HG03571 (cell line): ENCODE measurements around the gene RAD51C.
"Not testable (repeated sequence)": the region's sequence is repeated elsewhere in the genome, so short reads cannot be mapped to it uniquely, and the experiment has no call there.

Experiments used
- ATAC-seq: cut with Tn5 transposase; IDR thresholded peaks from one replicate; pipeline ENCODE4 v1.9.1; 2021; ENCODE audit not compliant: unreplicated experiment

RAD51C gene

DNA sequence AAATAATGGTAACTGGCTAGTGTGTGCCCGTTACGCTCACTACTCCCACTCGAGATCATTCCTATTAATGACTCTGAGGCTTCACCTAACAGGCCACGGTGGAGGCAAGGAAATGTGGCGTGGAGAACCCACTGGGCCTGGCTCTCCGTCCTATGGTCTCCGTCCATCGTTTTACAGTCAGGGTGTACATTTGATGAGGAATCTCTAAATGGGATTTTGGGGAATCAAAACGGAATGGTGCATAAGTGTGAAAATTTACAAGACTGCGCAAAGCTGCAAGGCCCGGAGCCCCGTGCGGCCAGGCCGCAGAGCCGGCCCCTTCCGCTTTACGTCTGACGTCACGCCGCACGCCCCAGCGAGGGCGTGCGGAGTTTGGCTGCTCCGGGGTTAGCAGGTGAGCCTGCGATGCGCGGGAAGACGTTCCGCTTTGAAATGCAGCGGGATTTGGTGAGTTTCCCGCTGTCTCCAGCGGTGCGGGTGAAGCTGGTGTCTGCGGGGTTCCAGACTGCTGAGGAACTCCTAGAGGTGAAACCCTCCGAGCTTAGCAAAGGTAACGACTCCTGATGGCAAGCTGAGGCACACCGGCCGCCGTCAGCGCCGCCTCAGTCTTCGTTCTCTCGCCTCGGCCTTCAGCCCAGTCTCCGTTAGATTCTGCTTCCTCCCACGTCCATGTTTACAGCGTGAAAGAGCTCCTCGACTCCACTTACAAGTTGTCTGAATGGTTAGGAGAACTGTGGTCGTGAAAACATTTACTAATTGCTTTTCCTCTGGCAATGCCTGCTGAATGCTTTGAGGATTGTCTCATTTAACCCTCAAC, at the start of gene RAD51C:
RAD51C (plus strand) TSS at position 364 of the 817 bp plus-strand sequence; CDS start at position 406, 42 bp downstream.
- ATAC-seq = peak; percentile 97

DNA sequence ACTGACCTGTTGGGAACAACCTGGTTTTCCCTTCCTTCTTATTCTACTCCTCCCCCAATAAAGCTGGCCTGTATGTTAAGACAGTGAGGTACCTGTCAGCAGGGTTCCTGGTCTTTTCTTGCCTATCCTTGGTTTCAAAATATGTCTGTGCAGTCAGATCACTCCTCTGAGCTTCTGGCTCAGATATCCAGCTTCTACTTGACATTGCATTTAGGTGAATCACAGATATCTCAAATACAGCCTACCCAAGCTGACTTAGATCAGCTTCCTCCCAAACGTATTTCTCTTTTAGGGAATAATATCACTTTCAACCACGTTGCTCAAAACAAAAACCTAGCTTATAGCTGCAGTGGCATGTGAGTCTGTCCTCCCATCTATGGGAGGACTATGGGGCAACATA, 49.3 kb upstream of the RAD51C start:
- ATAC-seq = no peak

DNA sequence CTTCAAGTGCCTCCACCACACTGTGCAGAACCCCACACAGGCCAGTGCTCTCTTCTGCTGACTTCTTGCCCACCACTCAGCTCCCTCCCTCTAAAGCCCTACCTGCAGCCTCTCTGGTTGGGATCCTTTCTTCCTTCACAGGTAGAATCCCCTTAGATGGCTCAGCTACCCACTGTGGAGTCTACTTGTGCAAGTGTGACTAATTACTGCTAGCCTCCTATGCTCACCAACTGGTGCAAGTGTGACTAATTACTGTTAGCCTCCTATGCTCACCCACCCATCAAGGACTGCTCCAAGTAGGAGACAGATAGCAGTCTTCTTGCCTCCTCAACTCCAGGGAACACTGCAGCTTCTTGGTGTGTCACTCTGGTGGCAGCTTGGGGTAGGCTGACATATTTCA, 44.2 kb upstream of the RAD51C start:
- ATAC-seq = no peak

DNA sequence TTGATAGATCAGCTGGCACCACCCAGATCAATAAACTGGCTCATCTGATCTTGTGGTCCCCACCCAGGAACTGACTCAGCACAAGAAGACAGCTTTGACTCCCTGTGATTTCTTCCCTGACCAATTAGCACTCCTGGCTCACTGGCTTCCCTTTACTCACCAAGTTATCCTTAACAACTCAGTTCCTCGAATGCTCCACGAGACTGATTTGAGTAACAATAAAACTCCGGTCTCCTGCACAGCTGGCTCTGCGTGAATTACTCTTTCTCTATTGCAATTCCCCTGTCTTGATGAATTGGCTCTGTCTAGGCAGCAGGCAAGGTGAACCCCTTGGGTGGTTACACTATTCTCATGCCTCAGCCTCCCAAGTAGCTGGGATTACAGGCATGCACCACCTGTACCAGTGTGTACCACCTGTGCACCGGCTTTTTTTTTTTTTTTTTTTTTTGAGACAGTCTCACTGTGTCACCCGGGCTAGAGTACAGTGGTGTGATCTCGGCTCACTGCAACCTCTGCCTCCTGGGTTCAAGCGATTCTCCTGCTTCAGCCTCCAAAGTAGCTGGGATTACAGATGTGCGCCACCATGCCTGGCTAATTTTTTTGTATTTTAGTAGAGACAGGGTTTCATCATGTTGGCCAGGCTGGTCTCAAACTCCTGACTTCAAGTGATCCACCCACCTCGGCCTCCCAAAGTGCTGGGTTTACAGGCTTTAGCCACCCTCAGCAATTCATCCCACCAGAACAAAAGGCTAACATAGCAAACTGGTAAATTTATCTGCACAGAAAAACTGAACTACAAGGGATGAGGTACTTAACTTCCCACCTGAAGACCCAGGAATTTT, 34.2 kb upstream of the RAD51C start:
- not testable (repeated sequence) for ATAC-seq

GRCh38 chr17:58658804-58659713, 33.3 kb upstream of the RAD51C start:
- peak; percentile 70 for ATAC-seq

- ATAC-seq = not testable (repeated sequence)
These were observed 32.7 kb upstream of the RAD51C start for GRCh38 chr17:58659714-58660084.

- no peak for ATAC-seq
These were observed 31.8 kb upstream of the RAD51C start for GRCh38 chr17:58660621-58661020.

GRCh38 chr17:58661499-58661898, 30.9 kb upstream of the RAD51C start:
- no peak for ATAC-seq

GRCh38 chr17:58664302-58664701, 28.1 kb upstream of the RAD51C start:
- no peak for ATAC-seq

DNA sequence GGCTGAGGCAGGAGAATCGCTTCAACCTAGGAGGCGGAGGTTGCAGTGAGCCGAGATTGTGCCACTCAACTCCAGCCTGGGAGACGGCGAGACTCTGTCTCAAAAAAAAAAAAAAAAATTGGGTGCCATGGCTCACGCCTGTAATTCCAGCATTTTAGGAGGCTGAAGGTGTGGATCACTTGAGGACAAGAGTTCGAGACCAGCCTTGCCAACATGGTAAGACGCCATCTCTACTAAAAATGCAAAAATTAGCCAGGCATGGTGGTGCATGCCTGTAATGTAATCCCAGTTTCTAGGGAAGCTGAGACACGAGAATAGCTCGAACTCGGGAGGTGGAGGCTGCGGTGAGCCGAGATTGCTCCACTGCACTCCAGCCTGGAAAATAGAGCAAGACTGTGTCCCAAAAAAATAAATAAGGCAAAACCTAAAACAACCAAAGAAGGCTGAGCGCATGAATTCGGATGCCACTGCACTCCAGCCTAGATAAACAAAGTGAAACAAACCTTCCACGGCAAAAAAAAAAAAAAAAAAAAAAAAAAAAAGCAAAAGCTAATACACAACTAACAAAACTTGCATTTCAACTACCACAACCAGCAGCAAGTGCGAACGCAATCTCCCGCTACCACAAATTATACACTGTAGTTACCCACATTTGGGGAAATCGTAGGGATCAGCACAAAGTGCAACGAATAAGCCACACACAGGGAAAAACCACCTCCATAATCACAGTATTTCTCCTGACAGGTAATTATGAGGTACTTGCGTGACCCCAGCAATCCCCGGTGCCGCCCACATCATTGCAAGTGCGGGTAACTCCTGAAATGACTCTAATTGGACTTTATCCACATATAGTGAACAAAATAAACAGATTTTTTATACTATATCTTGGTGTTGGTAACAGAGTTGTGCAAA, 26.2 kb upstream of the RAD51C start:
- no peak for ATAC-seq

- no peak for ATAC-seq
These were observed 25.5 kb upstream of the RAD51C start for GRCh38 chr17:58666858-58667267.

DNA sequence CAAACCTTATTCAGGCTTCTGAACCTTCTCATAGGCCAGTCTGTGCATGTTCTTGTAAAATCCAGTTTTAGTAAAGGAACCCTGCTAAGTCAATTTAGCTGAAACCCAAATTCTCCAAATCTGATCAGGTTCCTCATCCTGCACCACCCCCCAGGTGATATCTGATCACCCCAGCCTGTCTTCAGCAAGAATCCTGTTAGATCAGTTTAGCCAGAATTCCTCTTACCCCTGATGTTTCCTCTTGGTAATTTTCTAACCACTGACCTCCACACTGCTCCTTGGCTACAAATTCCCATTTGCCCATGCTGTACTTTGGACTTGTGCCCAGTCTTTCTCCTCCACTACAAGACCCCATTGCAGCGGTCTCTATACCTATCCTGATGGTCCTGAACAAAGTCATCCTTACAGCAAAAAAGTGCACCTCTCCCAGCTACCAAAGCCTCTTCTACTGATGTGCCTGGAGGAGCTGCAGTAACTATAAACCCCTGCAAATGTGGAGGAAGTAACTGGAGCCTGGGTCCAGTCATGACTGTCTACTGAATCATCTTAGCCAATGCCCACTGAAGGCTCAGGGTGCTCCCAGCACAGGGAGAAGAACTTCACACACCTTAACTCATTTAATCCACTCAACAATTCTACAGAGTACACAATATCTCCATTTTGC, 24.3 kb upstream of the RAD51C start:
- no peak for ATAC-seq

DNA sequence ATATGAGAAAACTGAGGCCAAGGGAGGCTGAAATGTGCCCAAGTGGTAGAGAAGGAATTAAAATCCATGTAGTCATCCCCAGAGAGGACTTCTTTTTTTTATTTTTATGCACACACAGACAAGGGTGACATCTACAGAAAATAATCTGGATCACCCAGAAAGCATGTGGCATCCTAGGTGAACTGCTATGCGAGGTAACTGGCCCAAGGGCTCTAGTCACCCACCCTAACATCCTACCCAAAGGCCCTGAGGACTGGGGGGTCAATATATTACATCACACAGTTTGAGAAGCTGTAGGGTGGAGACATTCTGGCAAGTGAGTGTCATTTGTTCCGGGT, 23.8 kb upstream of the RAD51C start:
- no peak for ATAC-seq

DNA sequence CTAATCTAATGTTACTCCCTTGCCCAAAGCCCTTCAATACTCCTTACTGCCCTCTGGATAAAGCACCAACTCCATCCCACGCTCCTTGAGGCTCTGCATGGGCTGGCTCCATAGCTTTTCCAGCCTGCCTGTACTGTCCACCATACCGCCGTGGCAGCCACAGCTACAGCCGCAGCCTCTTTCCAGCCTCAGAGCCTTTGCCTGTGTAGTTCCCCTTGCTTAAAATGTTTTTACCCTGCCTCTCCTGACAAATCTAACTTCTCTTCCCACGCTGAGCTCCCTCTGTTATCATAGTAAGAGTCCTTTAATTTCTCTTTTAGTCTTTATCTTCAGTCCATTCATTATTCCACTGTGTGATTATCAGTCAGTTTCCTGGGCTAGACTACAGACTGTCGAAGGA, 22.5 kb upstream of the RAD51C start:
- no peak for ATAC-seq

GRCh38 chr17:58671969-58672368, 20.4 kb upstream of the RAD51C start:
- ATAC-seq = no peak

- no peak for ATAC-seq
These were observed 15.1 kb upstream of the RAD51C start for GRCh38 chr17:58677194-58677880.

DNA sequence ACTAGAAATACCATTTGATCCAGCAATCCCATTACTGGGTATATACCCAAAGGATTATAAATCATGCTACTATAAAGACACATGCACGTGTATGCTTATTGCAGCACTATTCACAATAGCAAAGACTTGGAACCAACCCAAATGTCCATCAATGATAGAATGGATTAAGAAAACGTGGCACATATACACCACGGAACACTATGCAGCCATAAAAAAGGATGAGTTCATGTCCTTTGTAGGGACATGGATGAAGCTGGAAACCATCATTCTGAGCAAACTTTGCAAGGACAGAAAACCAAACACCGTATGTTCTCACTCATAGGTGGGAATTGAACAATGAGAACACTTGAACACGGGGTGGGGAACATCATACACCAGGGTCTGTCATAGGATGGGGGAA, 14.1 kb upstream of the RAD51C start:
- ATAC-seq = not testable (repeated sequence)

GRCh38 chr17:58679263-58680037, 13.0 kb upstream of the RAD51C start:
- no peak for ATAC-seq
